NCI-H1105 (cell line): ENCODE data around the gene CHRND.

Source experiments
- DNase-seq: peaks from one replicate; lab custom pipeline; 2025; lab: John Stamatoyannopoulos, UW

Gene CHRND

GRCh38 chr2:232488097-232488711 is 37.8 kb upstream of the CHRND start:
- no peak for DNase-seq

DNA sequence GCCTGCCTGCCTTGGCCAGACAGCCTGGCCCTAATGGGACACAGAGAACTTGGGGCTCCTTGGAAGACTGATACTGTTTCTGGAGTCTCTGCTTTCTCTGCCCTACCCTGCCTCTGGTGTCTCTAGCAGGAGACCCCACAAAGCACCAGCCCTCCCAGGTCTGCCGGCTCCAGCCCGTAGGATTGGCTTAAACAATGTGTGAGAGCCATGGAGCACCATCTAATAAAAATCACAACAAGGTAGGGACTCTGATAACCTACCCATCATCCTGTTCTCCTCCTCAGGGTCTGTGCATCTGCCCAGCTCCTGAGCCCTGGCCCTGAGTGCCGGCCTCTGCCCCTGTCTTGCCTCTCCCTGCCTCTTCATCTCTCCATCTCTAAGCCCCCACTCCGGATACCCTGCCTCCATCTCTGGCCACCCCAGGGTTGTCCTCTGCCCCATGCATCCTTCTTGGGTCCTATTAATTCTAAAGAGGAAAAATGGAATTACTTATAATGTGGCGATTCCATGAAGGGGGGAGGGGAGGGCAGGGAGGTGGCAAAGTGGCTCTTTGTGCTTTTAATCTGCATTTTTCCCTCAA is 37.1 kb upstream of the CHRND start:
- DNase-seq, result no peak

DNA sequence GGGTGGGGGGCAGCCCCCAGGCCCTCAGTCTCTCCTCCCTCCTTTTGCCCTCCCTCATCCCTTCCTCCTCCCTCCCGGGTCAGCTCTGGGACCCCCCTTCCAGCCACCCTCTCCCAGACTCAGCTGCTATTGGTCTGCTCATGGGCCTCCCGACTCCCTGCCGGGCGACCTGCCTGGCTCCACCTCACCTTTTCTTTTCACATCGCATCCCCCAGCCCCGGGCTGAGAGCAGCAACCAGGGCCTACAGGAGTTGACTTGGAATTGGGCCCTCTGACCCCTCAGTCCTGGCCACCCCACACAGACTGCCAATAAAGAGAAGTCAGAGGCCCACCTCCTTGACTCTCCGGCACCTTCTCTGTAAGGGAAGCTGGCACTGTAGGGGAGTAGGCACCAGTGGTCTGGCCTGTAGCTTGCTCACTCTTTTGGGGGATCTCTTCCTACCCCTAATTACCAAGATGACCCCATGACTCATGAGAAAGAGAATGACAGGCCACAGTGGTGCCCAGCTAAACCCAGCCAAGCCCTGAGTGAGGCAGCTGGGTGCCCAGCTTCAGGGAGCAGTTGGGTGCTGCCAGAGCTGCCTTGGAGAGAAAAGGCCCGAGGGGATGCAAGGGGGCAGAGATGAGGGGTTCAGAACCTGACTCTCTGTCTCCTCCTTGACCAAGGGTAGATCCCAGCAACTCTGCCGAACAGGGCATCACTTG is 36.3 kb upstream of the CHRND start:
- DNase-seq, result no peak

- no peak for DNase-seq
Measured at GRCh38 chr2:232490221-232491138, 35.5 kb upstream of the CHRND start.

- no peak for DNase-seq
Measured at GRCh38 chr2:232491139-232491780, 34.7 kb upstream of the CHRND start.

DNA sequence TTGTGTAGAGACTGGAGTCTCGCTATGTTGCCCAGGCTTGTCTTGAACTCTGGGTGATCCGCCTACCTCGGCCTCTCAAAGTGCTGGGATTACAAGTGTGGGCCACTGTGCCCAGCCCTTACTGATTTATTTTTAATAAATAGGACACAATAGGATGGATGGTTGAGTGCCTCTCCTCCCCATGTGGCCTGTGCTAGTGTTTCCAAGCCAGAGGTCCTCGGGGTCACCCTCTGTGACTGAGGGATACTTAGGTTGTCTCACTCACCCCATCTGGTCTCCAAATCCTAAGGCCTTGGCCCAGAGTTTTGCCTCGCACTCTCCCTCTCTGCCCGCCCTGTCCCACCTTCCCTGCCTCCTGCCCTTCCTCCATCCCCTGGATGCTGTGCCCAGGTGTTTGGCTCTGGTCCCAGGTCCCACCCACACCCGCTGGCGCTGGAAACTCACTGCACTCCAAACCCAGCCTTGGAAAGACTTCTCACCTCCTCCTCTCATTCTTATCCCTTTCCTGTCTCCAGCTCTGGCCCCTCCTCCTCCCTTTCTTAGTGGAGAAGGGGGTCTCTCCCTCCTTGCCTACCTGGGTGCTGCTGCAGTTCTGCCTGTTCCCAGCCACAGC is 33.6 kb upstream of the CHRND start:
- no peak for DNase-seq

DNA sequence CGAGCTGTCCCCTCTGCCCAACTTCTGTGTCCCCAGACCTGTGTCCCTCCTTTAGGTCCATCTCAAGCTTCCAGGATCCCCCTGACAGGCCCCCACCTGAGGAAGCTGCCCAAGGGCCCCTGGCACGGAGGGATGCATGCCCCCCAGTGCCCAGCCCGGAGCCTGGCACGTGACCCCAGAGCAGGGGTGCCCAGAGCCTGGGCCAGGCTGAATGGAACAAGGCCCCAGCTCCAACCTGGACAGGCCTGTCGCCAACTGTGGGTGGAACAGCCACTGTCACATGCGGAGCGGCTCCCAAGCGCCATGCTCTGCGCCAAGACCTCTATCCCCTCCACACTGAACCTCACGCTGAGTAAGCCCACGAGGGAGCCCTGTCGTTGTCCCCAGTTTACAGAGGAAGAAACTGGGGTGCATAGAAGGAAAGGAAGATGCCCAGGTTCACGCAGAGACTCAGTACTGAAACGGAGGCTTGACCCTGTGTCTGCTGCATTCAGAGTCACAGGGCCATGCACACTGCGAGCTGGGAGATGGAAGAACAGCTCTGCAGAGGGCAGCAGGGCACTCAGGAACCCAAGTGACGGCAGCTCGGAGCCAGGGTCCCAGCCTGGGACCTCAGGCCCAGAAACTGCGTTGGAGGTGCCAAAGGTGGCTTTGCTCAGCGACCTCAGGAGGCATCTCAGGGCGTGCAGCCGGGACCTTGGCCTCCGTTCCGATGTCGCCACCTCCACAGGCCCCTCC is 32.8 kb upstream of the CHRND start:
- DNase-seq, result no peak

- DNase-seq, result no peak
Measured at GRCh38 chr2:232493701-232494474, 32.1 kb upstream of the CHRND start.

GRCh38 chr2:232494542-232494941 is 31.4 kb upstream of the CHRND start:
- no peak for DNase-seq

DNA sequence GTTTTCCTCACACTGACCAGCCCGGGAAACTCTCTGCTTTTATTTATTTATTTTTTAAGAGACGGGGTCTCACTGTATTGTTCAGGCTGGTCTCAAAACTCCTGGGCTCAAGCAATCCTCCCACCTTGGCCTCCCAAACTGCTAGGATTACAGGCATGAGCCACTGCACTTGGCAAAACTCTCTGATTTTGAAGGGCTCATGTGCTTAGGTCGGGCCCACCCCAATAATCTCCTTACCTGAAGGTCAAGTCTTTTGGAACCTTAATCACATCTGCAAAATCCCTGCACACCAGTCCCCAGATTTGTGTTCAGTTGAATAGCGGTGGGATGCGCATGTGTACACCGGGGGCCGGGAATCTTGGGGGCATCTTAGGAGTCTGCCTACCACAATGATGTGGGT is 30.7 kb upstream of the CHRND start:
- DNase-seq, result no peak

- no peak for DNase-seq
Measured at GRCh38 chr2:232496501-232497270, 29.3 kb upstream of the CHRND start.

DNA sequence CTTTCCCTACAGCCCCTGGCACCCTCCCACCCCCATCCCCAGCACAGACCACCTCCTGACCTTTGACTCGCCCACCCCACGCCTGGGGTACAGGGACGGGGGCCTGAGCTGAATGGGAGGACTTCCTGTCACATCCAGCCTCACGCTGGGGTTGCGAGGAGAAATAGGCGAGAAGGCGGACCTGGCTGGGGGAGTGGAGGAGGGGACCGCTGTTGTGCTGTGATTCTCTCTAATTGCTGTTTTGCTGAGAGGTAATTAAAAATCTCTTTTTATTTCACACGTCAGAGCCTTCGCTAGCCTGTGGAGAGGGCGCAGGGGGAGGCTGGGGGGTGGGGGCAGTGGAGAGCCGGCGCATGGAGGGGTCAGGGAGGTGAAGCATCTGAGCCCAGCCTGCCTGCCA is 28.6 kb upstream of the CHRND start:
- DNase-seq, result no peak

GRCh38 chr2:232498452-232498851 is 27.5 kb upstream of the CHRND start:
- no peak for DNase-seq

DNA sequence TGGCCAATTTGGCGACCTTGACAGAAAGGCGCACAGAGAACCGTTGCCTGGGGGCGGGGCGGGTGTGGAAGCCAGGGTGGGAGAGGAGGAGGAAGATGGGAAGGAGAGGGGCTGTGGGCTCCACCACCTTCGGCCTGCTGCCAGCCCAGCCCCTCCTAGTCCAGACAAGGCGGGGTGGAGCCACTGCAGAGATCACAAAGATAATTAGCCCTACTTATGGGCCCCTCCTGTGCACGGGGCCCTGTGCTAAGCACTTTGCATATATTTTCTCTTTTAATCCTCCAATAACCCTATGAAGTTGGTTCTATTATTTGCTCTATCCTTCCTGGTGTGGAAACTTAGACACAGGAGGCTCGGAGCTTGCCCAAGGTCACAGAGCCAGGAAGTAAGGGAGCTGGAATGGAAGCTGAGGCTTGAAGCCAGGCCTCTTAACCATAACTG is 24.6 kb upstream of the CHRND start:
- no peak for DNase-seq

GRCh38 chr2:232501794-232502390 is 24.1 kb upstream of the CHRND start:
- no peak for DNase-seq

DNA sequence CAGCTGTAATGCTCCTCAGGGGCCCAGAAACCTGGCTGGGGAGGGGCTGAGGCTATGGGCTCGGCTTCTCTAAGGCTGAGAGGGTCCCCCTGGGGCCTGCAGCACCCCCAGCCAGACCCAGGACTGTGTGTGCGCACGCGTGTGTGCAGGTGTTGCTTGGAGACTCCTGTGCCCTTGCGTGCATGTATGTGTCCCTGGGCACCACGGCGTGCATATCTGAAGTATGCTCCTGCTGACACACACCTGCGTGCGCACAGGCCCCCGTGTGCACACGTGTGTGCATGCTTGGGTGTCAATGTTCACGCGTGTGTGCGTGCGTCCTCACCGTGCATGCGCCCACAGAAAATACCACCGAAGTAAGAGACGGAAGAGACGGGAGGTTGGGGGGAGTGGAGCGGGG is 23.4 kb upstream of the CHRND start:
- no peak for DNase-seq

DNA sequence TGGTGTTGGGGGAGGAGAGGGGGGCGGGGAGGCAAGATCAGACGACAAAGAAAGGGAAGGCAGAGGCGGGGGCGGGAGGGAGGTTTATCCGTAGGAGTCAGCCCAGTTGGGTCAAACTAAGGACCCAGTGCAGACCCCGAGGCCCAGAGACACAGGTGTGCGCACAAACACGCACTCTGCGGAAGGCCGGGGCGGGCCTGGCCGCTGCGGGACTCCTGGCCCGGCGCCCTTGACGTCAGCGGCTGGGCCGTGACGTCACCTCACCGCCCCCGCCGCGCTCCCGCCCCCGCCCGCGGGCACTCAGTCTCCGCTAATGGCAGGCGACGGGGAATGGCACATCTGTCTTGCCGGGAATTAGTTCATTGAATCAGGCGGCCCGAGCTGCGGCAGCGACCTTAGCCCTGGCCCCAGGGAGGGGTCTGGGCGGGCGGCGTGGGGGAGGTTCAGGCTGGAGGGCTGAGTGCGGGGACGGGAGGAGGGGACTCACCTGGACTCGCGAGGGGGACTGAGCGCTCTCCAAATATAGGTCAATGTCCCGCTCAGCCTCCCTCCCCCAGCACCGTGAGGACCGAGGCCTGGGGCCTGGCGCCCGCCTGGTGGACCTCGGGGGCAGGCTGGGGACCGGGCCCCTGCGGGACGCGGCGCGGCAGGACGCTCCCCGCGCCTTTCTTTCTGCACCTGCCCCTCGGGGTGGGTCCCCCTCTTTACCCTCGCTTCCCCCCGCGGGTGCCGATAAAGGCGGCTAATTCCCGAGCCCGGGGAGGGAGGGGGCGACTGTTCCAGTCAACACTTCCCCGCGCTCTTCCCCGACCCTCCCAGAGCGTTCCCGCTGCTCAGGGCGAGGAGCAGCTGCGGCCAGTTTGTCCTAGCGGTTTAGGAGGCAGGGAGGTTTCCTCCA is 22.8 kb upstream of the CHRND start:
- DNase-seq, result no peak

- no peak for DNase-seq
Measured at GRCh38 chr2:232503809-232504323, 22.1 kb upstream of the CHRND start.
